Activated naive CD8-positive, alpha-beta T cell (primary cell): Measurements from ENCODE around the gene RXYLT1.

ENCODE experiments used
- H3K27ac Mint-ChIP-seq: one replicate; pipeline ENCODE4 v1.8.0; 2021; ENCODE audit warnings: mixed read lengths
- H3K27me3 Mint-ChIP-seq: one replicate; pipeline ENCODE4 v1.8.0; 2021; ENCODE audit warnings: mixed read lengths
- H3K36me3 Mint-ChIP-seq: one replicate; pipeline ENCODE4 v1.8.0; 2021; ENCODE audit warnings: mixed read lengths
- H3K4me1 Mint-ChIP-seq: one replicate; pipeline ENCODE4 v1.8.0; 2021; ENCODE audit warnings: low read depth, mixed read lengths
- H3K4me3 Mint-ChIP-seq: one replicate; pipeline ENCODE4 v1.8.0; 2021; ENCODE audit warnings: mild to moderate bottlenecking, mixed read lengths
- H3K9me3 Mint-ChIP-seq: one replicate; pipeline ENCODE4 v1.8.0; 2021; ENCODE audit warnings: low read depth, mixed read lengths

The RXYLT1 gene

DNA sequence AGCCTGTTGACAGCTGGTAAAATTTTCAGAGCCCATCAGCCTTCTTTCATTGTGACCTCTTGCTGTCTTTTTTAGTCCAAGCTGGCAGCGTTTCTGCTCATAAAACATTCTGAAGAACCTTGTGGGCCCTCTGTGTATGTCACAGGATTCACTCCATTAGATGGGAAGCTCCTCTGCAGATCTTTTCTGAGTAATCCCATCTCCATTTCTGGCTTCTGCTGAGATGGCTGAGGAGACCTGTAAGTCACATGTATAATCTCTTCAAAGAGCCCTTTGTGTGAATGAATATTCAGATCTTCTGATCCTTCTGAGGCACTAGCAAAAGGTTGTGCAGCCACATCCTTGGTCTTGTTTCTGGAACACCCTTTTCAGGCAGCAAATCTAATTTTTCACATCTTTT lies 2.8 kb downstream of the RXYLT1 start:
- Mint-ChIP-seq H3K27ac (no peak overlapping the region), H3K36me3 (peaks cover 30% of the 10 kb centered on the region), H3K27me3 (no peaks in the 10 kb centered on the region), H3K4me3 (no peak overlapping the region), H3K4me1 (peaks cover 36% of the 10 kb centered on the region), H3K9me3 (no peaks in the 10 kb centered on the region)

DNA sequence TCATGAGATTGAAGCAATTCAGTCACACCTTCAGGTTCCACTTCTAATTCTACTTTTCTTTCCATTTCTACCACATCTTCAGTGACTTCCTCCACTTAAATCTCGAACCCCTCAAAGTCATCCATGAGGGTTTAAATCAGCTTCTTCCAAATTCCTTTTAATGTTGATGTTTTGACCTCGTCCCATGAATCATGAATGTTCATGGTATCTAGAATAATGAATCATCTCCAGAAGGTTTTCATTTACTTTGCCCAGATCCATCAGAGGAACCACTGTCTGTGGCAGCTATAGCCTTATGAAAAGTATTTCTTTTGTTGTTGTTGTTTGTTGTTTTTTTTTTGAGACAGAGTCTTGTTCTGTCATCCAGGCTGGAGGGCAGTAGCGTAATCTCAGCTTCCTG lies 7.6 kb downstream of the RXYLT1 start:
- Mint-ChIP-seq H3K4me3 (no peak overlapping the region), H3K36me3 (peaks cover 37% of the 10 kb centered on the region), H3K27me3 (no peaks in the 10 kb centered on the region), H3K9me3 (no peaks in the 10 kb centered on the region), H3K27ac (no peak overlapping the region), H3K4me1 (peaks cover 15% of the 10 kb centered on the region)

DNA sequence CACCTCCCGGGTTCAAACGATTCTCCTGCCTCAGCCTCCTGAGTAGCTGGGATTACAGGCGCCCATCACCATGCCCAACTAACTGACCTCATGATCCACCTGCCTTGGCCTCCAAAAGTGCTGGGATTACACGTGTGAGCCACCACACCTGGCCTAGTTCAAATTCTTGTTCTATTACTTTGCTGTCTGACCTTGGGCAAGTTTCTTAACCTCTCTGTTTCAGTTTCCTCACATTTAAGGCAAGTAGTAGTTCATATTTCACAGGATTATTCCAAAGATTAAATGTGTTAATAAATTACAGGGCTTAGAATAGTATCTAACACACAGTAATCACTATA lies 10.9 kb downstream of the RXYLT1 start:
- no peak overlapping the region for H3K4me3 Mint-ChIP-seq
- no peak overlapping the region for H3K27ac Mint-ChIP-seq
- no peaks in the 10 kb centered on the region for H3K27me3 Mint-ChIP-seq
- peaks cover 17% of the 10 kb centered on the region for H3K36me3 Mint-ChIP-seq
- no peaks in the 10 kb centered on the region for H3K9me3 Mint-ChIP-seq
- peaks cover 3% of the 10 kb centered on the region for H3K4me1 Mint-ChIP-seq

DNA sequence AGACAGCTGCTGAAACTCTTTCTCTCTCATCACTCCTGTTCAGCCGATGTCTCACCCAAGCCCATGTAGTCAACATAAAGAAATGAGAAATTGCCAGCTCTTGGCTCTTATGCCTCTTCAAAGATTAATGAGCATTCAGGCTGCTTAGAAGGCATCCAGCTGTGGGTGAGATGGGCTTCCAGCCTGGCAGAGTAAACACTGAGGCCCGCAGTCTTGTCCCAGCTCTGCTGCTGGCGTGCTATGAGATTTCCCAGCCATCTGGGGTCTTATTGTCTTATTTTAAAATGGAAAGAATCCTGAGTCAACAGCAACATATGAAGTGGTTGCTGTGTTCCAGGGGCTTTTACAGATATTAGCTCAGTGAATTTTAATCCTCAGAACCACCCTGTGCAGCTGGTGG lies 12.6 kb downstream of the RXYLT1 start:
- Mint-ChIP-seq H3K36me3 (peaks cover 17% of the 10 kb centered on the region), H3K4me3 (no peak overlapping the region), H3K9me3 (no peaks in the 10 kb centered on the region), H3K27me3 (no peaks in the 10 kb centered on the region), H3K27ac (no peak overlapping the region), H3K4me1 (peaks cover 1% of the 10 kb centered on the region)

DNA sequence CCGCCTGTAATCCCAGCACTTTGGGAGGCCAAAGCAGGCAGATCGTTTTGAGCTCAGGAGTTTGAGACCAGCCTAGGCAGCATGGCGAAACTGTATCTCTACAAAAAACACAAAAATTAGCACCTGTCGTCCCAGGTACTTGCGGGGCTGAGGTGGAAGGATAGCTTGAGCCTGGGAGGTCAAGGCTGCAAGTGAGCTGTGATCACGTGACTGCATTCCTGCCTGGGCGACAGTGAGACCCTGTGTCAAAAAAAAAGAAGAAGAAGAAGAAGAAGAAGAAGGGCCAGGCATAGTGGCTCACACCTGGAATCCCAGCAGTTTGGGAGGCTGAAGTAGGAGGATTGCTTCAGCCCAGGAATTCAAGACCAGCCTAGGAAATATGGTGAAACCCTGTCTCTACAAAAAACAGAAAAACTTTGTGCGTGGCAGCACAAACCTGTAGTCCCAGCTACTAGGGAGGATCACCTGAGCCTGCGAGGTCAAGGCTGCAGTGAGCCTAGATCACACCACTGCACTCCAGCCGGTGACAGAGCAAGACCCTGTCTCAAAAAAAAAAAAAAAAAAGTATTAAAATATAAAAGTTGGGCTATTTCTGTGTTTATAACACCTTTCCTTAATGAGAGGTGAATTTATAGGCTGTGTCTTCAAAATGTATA lies 15.5 kb downstream of the RXYLT1 start:
- no peaks in the 10 kb centered on the region for H3K9me3 Mint-ChIP-seq
- no peaks in the 10 kb centered on the region for H3K4me1 Mint-ChIP-seq
- H3K4me3 Mint-ChIP-seq = no peak overlapping the region
- H3K36me3 Mint-ChIP-seq = peaks cover 13% of the 10 kb centered on the region
- no peak overlapping the region for H3K27ac Mint-ChIP-seq
- no peaks in the 10 kb centered on the region for H3K27me3 Mint-ChIP-seq

DNA sequence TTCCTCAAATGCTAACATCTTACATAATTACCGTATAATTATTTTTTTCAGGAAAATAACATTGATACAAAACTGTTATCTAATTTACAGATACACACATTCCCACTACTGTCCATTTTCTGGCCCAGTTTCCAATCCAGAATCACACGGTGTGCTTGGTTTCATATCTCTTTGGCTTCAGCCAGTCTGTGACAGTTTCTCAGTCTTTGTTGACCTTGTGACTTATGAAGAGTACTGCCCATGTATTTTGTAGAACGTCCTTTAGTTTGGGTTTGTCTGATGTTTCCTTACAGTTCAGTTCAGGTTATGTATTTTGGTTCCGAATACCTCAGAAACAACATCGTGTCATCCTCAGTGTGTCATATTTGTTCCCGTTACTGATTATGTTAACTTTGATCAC lies 16.2 kb downstream of the RXYLT1 start:
- H3K27me3 Mint-ChIP-seq = no peaks in the 10 kb centered on the region
- no peaks in the 10 kb centered on the region for H3K4me1 Mint-ChIP-seq
- H3K36me3 Mint-ChIP-seq = peaks cover 9% of the 10 kb centered on the region
- no peak overlapping the region for H3K4me3 Mint-ChIP-seq
- no peaks in the 10 kb centered on the region for H3K9me3 Mint-ChIP-seq
- H3K27ac Mint-ChIP-seq = no peak overlapping the region

DNA sequence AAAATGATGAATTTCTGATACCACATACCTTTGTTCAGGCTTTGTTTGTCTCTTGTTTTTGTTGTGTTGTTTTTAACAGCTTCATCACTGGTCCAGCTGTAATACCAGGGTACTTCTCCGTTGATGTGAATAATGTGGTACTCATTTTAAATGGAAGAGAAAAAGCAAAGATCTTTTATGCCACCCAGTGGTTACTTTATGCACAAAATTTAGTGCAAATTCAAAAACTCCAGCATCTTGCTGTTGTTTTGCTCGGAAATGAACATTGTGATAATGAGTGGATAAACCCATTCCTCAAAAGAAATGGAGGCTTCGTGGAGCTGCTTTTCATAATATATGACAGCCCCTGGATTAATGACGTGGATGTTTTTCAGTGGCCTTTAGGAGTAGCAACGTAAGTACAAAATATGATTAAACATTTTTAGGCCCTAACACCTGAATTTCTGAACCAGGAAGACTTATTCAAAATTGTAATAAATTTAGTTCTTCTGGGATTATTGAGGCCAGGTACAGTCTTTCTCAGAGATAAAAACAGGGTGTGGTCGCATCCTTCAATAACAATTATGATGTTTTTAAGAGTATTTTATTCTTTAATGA lies 22.4 kb downstream of the RXYLT1 start:
- no peaks in the 10 kb centered on the region for H3K4me1 Mint-ChIP-seq
- no peaks in the 10 kb centered on the region for H3K9me3 Mint-ChIP-seq
- H3K4me3 Mint-ChIP-seq = no peak overlapping the region
- peaks cover 9% of the 10 kb centered on the region for H3K36me3 Mint-ChIP-seq
- no peak overlapping the region for H3K27ac Mint-ChIP-seq
- no peaks in the 10 kb centered on the region for H3K27me3 Mint-ChIP-seq

DNA sequence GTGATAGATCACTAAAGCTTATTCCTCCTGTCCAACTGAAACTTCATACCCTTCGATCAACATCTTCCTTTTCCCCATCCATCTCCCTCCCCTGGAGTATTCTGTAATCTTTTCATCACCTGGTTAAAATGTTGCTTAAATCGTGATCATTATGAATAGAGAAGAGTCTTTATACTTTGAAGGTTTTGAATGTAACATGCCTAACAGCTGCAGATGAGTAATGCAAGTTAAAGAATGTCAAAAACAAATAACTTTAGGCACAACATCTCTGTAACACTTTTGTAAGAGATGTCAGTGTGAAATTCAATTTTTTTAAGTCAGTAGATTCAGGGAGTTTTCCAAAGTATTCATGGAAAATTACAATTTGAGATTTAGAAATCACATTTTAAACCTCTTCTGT lies 25.0 kb downstream of the RXYLT1 start:
- Mint-ChIP-seq H3K4me1 (peaks cover 3% of the 10 kb centered on the region), H3K27me3 (no peaks in the 10 kb centered on the region), H3K27ac (no peak overlapping the region), H3K9me3 (no peaks in the 10 kb centered on the region), H3K36me3 (peaks cover 6% of the 10 kb centered on the region), H3K4me3 (no peak overlapping the region)

DNA sequence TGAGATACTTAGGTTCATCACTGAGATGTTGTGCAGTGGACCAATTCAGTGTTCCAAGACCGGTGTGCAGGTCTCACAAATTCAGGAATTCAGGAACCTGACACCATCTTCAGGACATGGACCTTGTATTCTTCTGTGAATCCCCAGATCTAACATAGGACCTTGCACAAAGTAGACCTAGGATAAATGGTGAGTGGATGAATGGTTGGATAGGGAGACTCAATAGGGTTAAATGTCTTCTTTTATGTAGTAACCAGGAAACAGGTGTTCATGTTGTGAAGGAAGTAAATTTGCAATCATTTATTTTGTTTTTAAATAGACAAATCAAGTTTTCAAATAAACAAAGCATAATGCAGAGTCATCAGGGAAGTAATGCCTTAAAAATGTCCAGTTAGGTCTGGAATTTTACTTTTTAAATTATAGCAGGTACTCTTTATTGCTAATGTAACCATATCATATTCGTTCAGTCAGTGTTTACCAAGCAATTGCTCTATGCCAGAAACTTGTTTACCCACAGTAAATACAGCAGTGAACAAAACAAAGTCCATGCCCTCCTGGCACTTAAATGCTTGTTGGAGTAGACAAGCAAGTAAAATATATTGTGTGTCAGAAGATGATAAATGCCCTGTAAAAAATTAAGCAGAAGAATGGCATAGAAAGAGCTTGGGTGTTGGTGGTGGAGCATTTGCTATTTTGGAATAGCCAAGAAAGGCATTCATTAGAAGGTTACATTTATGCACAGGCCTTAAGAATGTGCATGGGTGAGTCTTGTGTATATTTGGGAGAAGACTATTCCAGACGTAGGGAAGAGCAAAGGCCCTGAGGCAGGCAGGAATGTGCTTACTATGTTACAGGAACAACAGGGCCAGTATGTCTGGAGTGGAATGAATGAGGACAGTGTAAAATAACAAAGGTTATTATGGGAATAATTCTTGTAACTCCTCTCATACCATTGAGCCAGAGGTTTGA lies 26.3 kb downstream of the RXYLT1 start:
- peaks cover 6% of the 10 kb centered on the region for H3K36me3 Mint-ChIP-seq
- no peaks in the 10 kb centered on the region for H3K9me3 Mint-ChIP-seq
- H3K4me1 Mint-ChIP-seq = peaks cover 3% of the 10 kb centered on the region
- H3K4me3 Mint-ChIP-seq = no peak overlapping the region
- no peak overlapping the region for H3K27ac Mint-ChIP-seq
- no peaks in the 10 kb centered on the region for H3K27me3 Mint-ChIP-seq

DNA sequence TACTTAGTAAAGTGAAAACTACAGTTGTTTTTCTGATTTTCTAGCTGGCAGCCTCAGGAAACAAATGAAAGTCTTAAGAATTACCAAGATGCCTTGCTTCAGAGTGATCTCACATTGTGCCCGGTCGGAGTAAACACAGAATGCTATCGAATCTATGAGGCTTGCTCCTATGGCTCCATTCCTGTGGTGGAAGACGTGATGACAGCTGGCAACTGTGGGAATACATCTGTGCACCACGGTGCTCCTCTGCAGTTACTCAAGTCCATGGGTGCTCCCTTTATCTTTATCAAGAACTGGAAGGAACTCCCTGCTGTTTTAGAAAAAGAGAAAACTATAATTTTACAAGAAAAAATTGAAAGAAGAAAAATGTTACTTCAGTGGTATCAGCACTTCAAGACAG lies 28.9 kb downstream of the RXYLT1 start:
- no peak overlapping the region for H3K4me3 Mint-ChIP-seq
- no peak overlapping the region for H3K27ac Mint-ChIP-seq
- peaks cover 3% of the 10 kb centered on the region for H3K4me1 Mint-ChIP-seq
- no peaks in the 10 kb centered on the region for H3K27me3 Mint-ChIP-seq
- no peaks in the 10 kb centered on the region for H3K9me3 Mint-ChIP-seq
- H3K36me3 Mint-ChIP-seq = peaks cover 6% of the 10 kb centered on the region

DNA sequence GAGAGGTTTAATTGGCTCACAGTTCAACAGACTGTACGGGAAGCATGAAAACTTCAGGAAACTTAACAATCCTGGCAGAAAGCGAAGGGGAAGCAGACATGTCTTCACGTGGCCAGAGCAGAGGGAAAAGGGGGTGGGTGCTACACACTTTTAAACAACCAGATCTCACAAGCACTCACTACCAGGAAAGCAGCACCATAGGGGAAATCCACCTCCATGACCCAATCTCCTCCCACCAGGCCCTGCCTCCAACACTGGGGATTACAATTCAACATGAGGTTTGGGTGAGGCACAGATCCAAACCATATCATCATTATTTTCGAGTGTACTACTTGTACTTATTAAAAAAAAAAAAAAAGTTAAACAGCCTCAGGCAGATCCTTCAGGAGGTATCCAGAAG lies 29.9 kb downstream of the RXYLT1 start:
- H3K27me3 Mint-ChIP-seq = no peaks in the 10 kb centered on the region
- no peak overlapping the region for H3K27ac Mint-ChIP-seq
- no peak overlapping the region for H3K4me3 Mint-ChIP-seq
- H3K9me3 Mint-ChIP-seq = no peaks in the 10 kb centered on the region
- peaks cover 6% of the 10 kb centered on the region for H3K36me3 Mint-ChIP-seq
- H3K4me1 Mint-ChIP-seq = peaks cover 8% of the 10 kb centered on the region

DNA sequence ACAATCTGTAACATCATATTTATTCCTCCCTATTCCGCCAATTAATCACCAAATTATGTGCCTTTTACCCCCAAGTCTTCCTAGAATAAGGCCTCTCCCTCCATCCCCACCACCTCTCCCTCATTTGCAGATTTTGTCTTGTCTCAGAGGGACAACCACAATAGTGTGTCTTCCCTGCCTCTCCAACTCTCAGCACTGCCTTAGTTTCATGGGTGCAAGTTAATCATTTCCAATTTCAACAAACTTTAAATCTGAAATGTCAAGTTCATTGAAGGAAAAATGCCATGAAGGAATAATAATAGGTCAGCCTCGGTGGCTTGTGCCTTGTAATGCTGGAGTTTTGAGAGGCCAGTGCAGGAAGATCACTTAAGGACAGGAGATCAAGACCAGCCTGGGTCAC lies 31.6 kb downstream of the RXYLT1 start:
- Mint-ChIP-seq H3K4me3 (no peak overlapping the region), H3K36me3 (no peaks in the 10 kb centered on the region), H3K27ac (no peak overlapping the region), H3K4me1 (peaks cover 18% of the 10 kb centered on the region), H3K9me3 (no peaks in the 10 kb centered on the region), H3K27me3 (no peaks in the 10 kb centered on the region)

DNA sequence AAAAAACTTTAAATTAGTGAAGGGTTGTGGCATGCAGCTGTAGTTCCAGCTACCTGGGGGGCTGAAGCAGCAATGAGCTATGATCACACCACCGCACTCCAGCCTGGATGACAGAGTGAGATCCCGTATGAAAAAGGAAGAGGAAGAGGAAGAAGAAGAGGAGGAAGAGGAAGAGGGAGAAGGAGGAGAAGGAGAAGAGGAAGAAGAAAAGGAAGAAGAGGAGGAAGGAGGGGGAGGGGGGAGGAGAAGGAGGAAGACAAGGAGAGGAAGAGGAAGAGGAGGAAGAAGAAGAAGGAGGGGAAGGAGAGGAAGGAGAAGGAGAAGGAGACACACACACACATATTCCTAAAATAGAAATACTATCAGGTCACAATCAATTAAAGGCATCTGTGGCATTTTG lies 32.0 kb downstream of the RXYLT1 start:
- Mint-ChIP-seq H3K27ac (no peak overlapping the region), H3K36me3 (no peaks in the 10 kb centered on the region), H3K9me3 (no peaks in the 10 kb centered on the region), H3K27me3 (no peaks in the 10 kb centered on the region), H3K4me1 (peaks cover 18% of the 10 kb centered on the region), H3K4me3 (no peak overlapping the region)

DNA sequence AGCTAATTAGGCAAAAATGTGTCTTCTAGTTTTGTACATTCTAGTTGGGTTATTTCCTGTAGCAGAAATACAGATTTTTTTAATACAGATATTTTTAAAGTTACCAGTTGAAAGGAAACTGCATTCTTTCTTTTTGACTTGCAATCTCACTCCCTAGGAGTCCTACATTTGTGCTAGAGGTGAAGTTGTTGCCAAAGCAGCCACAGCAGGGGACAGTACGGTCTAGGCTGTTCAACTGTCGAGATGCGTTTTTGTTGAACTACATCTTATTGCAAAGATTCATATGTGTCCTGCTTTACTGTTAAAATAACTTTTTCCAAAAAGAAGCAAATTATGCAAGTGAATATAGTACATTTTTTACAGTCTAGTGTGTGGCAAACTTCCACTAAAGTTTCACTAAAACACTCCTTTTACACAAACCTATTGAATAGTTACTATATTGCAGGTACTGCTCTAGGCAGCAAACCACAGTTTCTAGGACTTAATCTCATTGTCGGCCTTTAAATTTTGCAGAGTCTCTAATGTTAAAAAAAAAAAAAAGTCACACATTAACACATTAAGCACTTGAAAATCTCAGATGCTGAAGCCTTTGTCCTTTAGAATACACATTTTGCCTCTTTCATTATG lies 34.5 kb downstream of the RXYLT1 start:
- Mint-ChIP-seq H3K4me1 (peaks cover 18% of the 10 kb centered on the region), H3K4me3 (peak overlapping the region; percentile 27), H3K27ac (peak overlapping the region; percentile 58), H3K27me3 (peaks cover 4% of the 10 kb centered on the region), H3K36me3 (peaks cover 9% of the 10 kb centered on the region), H3K9me3 (peaks cover 9% of the 10 kb centered on the region)

DNA sequence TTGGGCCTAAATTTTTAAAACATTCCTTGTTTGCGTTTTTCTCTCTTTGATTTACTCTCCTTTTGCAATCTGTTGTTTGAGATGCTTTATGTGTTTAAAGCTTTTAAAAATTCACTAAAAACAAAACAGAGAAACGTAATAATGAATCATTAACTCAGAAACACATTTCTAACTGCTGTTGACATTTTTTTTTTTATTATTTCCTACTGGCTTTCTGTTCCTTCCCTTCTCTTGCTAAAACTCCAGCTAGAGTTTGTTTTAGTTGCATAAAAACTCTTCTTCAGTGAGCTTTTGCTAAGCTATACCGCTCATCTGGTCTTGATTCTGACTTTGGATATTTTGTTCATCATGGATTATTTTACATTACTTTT lies 35.8 kb downstream of the RXYLT1 start:
- no peak overlapping the region for H3K27ac Mint-ChIP-seq

More for the DNA sequence above, 35.8 kb downstream of the RXYLT1 start:
- Mint-ChIP-seq H3K9me3 (peaks cover 20% of the 10 kb centered on the region), H3K4me1 (peaks cover 15% of the 10 kb centered on the region), H3K27me3 (peaks cover 9% of the 10 kb centered on the region), H3K4me3 (no peak overlapping the region), H3K36me3 (peaks cover 11% of the 10 kb centered on the region)
